NCI-H526 (cell line): ENCODE data around the gene GPR50.

Experiments used
- DNase-seq, 2 experiments: peaks; one replicate each; lab custom pipeline; 2025; lab: John Stamatoyannopoulos, UW

The GPR50 gene

GRCh38 chrX:151176231-151176750 lies at the start of gene GPR50:
Gene GPR50 (plus strand): TSS chrX:151176584. CDS start chrX:151176722, 138 bp downstream.
- DNase-seq: no peak

- DNase-seq: no peak
Observed at GRCh38 chrX:151132531-151132930, 43.9 kb upstream of the GPR50 start.

- peak in 1 of 2 experiments; percentile 38 for DNase-seq
Observed at GRCh38 chrX:151151665-151152267, 24.6 kb upstream of the GPR50 start.

- DNase-seq: peak in 1 of 2 experiments; percentile 14
Observed at GRCh38 chrX:151153086-151153485, 23.3 kb upstream of the GPR50 start.

GRCh38 chrX:151153667-151154066 lies 22.7 kb upstream of the GPR50 start:
- no peak for DNase-seq

- no peak for DNase-seq
Observed at GRCh38 chrX:151155234-151155633, 21.1 kb upstream of the GPR50 start.

DNA sequence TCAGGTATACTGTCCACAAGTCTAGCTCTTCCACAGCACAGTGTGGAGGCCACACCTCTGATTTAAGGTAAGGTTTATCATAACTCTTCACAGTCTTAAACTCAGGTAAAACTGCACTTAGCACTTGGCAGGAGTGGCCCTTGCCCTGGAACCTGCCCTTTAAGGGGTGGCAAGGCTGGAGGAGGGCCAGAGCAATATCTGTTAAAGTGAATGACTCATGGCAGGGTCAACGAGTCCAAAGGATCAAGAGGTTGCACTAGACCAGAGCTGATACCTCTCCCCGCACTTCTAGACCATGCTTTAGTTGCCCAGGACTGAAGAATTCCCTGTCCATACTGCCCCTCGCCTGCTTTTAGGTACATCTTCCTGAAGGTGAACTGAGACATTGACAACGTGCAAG lies 14.7 kb upstream of the GPR50 start:
- DNase-seq: no peak

GRCh38 chrX:151167791-151168345 lies 8.5 kb upstream of the GPR50 start:
- no peak for DNase-seq

GRCh38 chrX:151169783-151170182 lies 6.6 kb upstream of the GPR50 start:
- no peak for DNase-seq

DNA sequence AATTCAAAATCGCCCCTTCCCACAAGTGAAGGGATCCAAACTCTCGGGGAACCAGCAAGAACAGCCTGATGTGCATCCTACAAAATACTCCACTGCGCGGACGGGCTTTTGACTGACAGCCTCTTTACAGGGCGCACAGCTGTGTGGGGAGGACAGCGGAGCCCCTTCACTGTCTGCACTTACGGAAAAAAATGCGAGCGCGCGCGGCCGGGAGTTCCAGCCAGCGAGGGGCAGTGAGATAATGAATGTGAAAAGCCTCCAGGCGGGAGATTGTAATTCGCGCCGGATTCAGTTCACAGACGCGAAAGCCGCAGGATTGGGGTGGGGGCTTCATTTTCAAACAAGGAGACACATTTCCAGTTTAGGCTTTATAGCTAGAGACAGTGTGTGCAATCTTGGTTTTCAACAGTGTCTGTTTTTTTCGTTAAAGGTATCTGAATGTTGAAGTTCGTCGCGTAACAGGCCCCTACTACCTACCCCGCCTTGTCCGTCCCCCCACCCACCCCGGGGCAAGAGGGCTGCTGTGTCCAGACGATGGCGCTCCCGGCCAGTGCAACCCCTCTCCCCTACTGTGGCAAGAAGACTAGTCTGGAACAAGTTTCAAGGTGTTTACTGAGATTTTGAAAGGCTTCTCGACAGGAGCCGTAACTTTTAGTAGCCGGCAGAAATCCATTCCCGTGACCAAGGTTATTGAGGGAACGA lies 1.7 kb upstream of the GPR50 start:
- DNase-seq: no peak

DNA sequence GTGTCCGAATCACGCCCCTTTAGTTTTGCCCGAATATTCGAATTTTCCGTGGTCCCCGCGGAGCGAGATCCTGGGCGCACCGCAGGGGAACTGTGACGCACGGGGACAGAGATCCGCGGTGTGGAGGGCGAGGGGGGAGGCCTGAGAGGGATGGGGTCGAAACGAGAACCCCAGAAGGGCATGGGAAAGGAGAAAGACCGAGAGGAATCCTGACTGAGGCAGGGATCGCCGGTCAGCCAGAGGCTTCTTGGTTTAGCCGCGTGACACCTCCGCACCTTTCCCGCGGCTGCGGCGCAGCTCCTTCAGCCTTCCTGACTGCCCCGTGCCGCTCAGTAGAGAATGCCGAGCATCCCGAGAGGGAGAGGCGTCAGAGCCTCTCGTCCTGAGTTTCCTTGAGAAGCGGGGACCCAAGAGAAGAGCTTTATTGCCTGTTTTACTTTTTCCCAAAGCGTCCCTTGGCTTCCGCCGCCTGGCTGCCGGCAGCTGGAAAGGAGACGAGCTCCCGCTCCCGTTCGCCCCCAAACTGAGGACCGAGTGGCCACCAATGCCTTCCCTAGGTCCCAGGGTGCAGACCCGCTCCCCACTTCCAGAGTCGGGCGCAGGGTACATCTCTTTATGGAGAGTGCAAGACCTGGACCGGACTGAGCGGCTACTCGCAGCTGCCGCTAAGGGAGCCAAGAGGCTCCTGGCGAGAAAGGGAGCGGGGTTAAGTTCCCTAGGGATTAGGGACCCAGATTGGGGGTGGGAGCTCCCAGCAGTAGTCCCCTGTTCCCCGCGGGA lies 911 bp upstream of the GPR50 start:
- no peak for DNase-seq

- no peak for DNase-seq
Observed at GRCh38 chrX:151177141-151178027, 1.0 kb downstream of the GPR50 start.

GRCh38 chrX:151178746-151179145 lies 2.4 kb downstream of the GPR50 start:
- no peak for DNase-seq

DNA sequence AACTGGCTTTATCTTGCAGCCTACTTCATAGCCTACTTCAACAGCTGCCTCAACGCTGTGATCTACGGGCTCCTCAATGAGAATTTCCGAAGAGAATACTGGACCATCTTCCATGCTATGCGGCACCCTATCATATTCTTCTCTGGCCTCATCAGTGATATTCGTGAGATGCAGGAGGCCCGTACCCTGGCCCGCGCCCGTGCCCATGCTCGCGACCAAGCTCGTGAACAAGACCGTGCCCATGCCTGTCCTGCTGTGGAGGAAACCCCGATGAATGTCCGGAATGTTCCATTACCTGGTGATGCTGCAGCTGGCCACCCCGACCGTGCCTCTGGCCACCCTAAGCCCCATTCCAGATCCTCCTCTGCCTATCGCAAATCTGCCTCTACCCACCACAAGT lies 4.0 kb downstream of the GPR50 start:
- no peak for DNase-seq

DNA sequence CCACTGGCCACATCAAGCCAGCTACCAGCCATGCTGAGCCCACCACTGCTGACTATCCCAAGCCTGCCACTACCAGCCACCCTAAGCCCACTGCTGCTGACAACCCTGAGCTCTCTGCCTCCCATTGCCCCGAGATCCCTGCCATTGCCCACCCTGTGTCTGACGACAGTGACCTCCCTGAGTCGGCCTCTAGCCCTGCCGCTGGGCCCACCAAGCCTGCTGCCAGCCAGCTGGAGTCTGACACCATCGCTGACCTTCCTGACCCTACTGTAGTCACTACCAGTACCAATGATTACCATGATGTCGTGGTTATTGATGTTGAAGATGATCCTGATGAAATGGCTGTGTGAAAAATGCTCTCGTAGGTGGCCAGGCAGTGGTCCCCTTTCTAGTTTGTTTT lies 4.7 kb downstream of the GPR50 start:
- no peak for DNase-seq

DNA sequence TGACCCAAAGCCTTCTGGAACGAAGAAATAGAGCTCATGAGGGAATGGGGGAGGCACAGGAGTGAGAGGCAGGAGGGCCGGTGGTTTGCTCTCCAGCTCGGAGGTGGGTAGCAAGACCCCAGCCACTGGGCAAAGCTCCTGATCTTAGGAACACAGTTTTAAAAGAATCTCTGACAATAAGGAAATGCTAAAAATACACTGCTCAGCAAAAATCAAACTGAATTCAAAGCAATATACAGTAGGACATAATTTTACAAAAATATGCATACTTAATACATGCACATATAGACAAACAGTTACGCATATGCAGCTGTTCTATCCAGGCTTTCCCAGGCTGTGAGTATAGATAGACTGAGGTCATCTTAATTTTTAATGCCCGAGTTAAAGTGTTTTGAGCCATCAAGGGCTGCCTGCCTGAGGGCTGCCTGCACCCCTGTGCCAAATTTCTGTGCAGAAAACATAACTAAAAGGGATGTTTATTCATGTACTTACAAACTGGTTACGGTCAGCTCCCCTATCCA lies 6.9 kb downstream of the GPR50 start:
- DNase-seq: no peak

- no peak for DNase-seq
Observed at GRCh38 chrX:151183912-151184565, 7.7 kb downstream of the GPR50 start.

- no peak for DNase-seq
Observed at GRCh38 chrX:151184705-151185104, 8.3 kb downstream of the GPR50 start.

- no peak for DNase-seq
Observed at GRCh38 chrX:151206871-151207270, 30.5 kb downstream of the GPR50 start.

GRCh38 chrX:151225843-151226242 lies 49.5 kb downstream of the GPR50 start:
- DNase-seq: no peak

- no peak for DNase-seq
Observed at GRCh38 chrX:151226941-151227340, 50.6 kb downstream of the GPR50 start.
